Measurements from ENCODE around the gene LACTBL1. TPM values are rescaled to one million over a fixed set of nuclear protein-coding genes. Genes with fewer than 3 reads are reported as not detected.

Gene LACTBL1
- total RNA-seq, 1 experiment from 2014 or later = 0.28 TPM

DNA sequence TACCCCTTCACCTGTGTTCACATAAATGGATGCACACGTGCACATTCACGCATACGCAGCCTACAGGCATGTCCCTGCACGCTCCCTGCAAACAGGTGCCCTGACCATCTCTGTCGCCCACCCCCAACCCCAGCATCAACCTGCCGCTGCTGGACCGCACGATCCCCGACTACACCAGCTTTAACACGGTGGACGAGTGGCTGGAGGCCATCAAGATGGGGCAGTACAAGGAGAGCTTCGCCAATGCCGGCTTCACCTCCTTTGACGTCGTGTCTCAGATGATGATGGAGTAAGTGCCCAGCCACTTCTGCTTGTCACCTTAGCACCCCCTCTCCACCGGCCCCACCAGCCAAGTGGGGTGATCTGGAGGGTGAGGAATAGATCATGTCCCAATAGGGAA lies 60.4 kb downstream of the LACTBL1 start:
- Histone ChIP-seq H4K20me1 (ENCODE audit: insufficient read depth) (no peaks in the 10 kb centered on the region), H3K36me3 (ENCODE audit: low read depth) (no peaks in the 10 kb centered on the region), H3K9me2 (ENCODE audit: insufficient read depth) (no peaks in the 10 kb centered on the region), H3K9me3 (ENCODE audit: insufficient read depth, low read depth) (no peaks in the 10 kb centered on the region), H3K4me2 (no peak overlapping the region), H3K4me1 (replicated peaks; ENCODE audit: insufficient read depth) (no peaks in the 10 kb centered on the region), H3F3A (ENCODE audit: insufficient read depth, low read depth) (no peaks in the 10 kb centered on the region), H2AFZ (no peak overlapping the region), H3K4me3 (no peak overlapping the region), H3K27ac (no peak overlapping the region), H3K27me3 (ENCODE audit: insufficient read depth, low read depth) (no peaks in the 10 kb centered on the region), H3K79me2 (ENCODE audit: low read depth) (no peaks in the 10 kb centered on the region)
- DNase-seq = no peak
- BruUV-seq (replicated peaks) = no TSS peak
- ChIA-PET POLR2A (ENCODE audit: unreplicated experiment) (no interaction called here), CTCF (no interaction called here)
- intact Hi-C loops (cut with micrococcal nuclease; ENCODE audit: unreplicated experiment) = no loop called here
- TF ChIP-seq CTCF (conservative IDR thresholded peaks at IDR 0.05) = no peak
- no peak for TF ChIP-seq EZH2 (IDR thresholded peaks at IDR 0.05; ENCODE audit: low read depth)

- H3K79me2 ChIP-seq (ENCODE audit: low read depth) = no peaks in the 10 kb centered on the region
- POLR2A ChIA-PET (ENCODE audit: unreplicated experiment) = no interaction called here
- H3K36me3 ChIP-seq (ENCODE audit: low read depth) = no peaks in the 10 kb centered on the region
- no peak overlapping the region for H3K27ac ChIP-seq
- CTCF ChIA-PET = no interaction called here
- intact Hi-C loops (cut with micrococcal nuclease; ENCODE audit: unreplicated experiment) = no loop called here
- BruUV-seq (replicated peaks) = no TSS peak
- H3K4me1 ChIP-seq (replicated peaks; ENCODE audit: insufficient read depth) = no peaks in the 10 kb centered on the region
- no peak overlapping the region for H2AFZ ChIP-seq
- no peaks in the 10 kb centered on the region for H3K27me3 ChIP-seq (ENCODE audit: insufficient read depth, low read depth)
- H3K4me2 ChIP-seq = no peak overlapping the region
- H3K4me3 ChIP-seq = no peak overlapping the region
- H3K9me3 ChIP-seq (ENCODE audit: insufficient read depth, low read depth) = no peaks in the 10 kb centered on the region
- no peaks in the 10 kb centered on the region for H3K9me2 ChIP-seq (ENCODE audit: insufficient read depth)
- DNase-seq = no peak
- H3F3A ChIP-seq (ENCODE audit: insufficient read depth, low read depth) = no peaks in the 10 kb centered on the region
- no peaks in the 10 kb centered on the region for H4K20me1 ChIP-seq (ENCODE audit: insufficient read depth)
- TF ChIP-seq CTCF (conservative IDR thresholded peaks at IDR 0.05) (no peak), EZH2 (IDR thresholded peaks at IDR 0.05; ENCODE audit: low read depth) (no peak)
These were observed 61.5 kb downstream of the LACTBL1 start for GRCh38 chr1:22910986-22911651.

- Histone ChIP-seq H3K4me3 (no peak overlapping the region), H4K20me1 (ENCODE audit: insufficient read depth) (no peaks in the 10 kb centered on the region), H3K4me2 (no peak overlapping the region), H3K27me3 (ENCODE audit: insufficient read depth, low read depth) (no peaks in the 10 kb centered on the region), H3K9me3 (ENCODE audit: insufficient read depth, low read depth) (no peaks in the 10 kb centered on the region), H3K9me2 (ENCODE audit: insufficient read depth) (no peaks in the 10 kb centered on the region), H3K79me2 (ENCODE audit: low read depth) (no peaks in the 10 kb centered on the region), H3K4me1 (replicated peaks; ENCODE audit: insufficient read depth) (no peaks in the 10 kb centered on the region), H3F3A (ENCODE audit: insufficient read depth, low read depth) (no peaks in the 10 kb centered on the region), H3K36me3 (ENCODE audit: low read depth) (no peaks in the 10 kb centered on the region), H2AFZ (no peak overlapping the region), H3K27ac (no peak overlapping the region)
- no TSS peak for BruUV-seq (replicated peaks)
- DNase-seq = no peak
- no peak for TF ChIP-seq EZH2 (IDR thresholded peaks at IDR 0.05; ENCODE audit: low read depth)
- no peak for TF ChIP-seq CTCF (conservative IDR thresholded peaks at IDR 0.05)
- intact Hi-C loops (cut with micrococcal nuclease; ENCODE audit: unreplicated experiment) = no loop called here
- POLR2A ChIA-PET (ENCODE audit: unreplicated experiment) = no interaction called here
- CTCF ChIA-PET = no interaction called here
These were observed 62.4 kb downstream of the LACTBL1 start for GRCh38 chr1:22910286-22910685.
